ENCODE results near the gene APOL1. TPM values are rescaled to one million over a fixed set of nuclear protein-coding genes. Genes with fewer than 3 reads are reported as not detected.
"Not testable (repeated sequence)": the region's sequence is repeated elsewhere in the genome, so short reads cannot be mapped to it uniquely, and the experiment has no call there.

APOL1 gene
- total RNA-seq, 4 donors from 2014 or later = 0.87 to 11.1 (median 6.2) TPM

GRCh38 chr22:36258701-36259614 lies 6.0 kb downstream of the APOL1 start:
- in situ Hi-C loops (cut with MboI; ENCODE audit: low sequenced_read_pairs in 4 of 4) (no loop called here), intact Hi-C loops (cut with DNase I; ENCODE audit: low total_unique reads) (no loop called here)
- Histone ChIP-seq H3K9me3 (no peaks in the 10 kb centered on the region), H3K36me3 (no peaks in the 10 kb centered on the region), H3K4me1 (peaks cover 5 to 9% of the 10 kb centered on the region in 2 donors), H3K27me3 (no peaks in the 10 kb centered on the region), H3K4me3 (no peak overlapping the region), H3K27ac (peak overlapping the region; percentile 33 to 55 (median 50))
- DNase-seq = no peak
- no peak for TF ChIP-seq CTCF (IDR thresholded peaks at IDR 0.05 in 4 of 5, conservative IDR thresholded peaks at IDR 0.05 in 1 of 5)
- no peak for TF ChIP-seq POLR2A (IDR thresholded peaks at IDR 0.05)
- ATAC-seq = no peak

- no peaks in the 10 kb centered on the region for H3K9me3 ChIP-seq
- H3K27me3 ChIP-seq = no peaks in the 10 kb centered on the region
- no peak for ATAC-seq
- no peak for DNase-seq
- H3K4me3 ChIP-seq = no peak overlapping the region
- TF ChIP-seq CTCF (IDR thresholded peaks at IDR 0.05 in 4 of 5, conservative IDR thresholded peaks at IDR 0.05 in 1 of 5) (no peak), POLR2A (IDR thresholded peaks at IDR 0.05) (no peak)
- H3K36me3 ChIP-seq = no peaks in the 10 kb centered on the region
- intact Hi-C loops (cut with DNase I; ENCODE audit: low total_unique reads) (no loop called here), in situ Hi-C loops (cut with MboI; ENCODE audit: low sequenced_read_pairs in 4 of 4) (no loop called here)
- peaks cover under 1 to 5% of the 10 kb centered on the region in 2 donors for H3K4me1 ChIP-seq
- H3K27ac ChIP-seq = peak overlapping the region; percentile 33 to 55 (median 50)
These were observed 6.8 kb downstream of the APOL1 start for GRCh38 chr22:36259615-36260300.

GRCh38 chr22:36261675-36262074 lies 8.7 kb downstream of the APOL1 start:
- H3K9me3 ChIP-seq; H3K27ac ChIP-seq; DNase-seq; ATAC-seq; H3K4me3 ChIP-seq; H3K36me3 ChIP-seq; H3K27me3 ChIP-seq; H3K4me1 ChIP-seq; intact Hi-C loops (cut with DNase I; ENCODE audit: low total_unique reads); in situ Hi-C loops (cut with MboI; ENCODE audit: low sequenced_read_pairs in 4 of 4): not testable (repeated sequence)

- DNase-seq = peak in 1 of 2 donors; percentile 7
- H3K36me3 ChIP-seq; intact Hi-C loops (cut with DNase I; ENCODE audit: low total_unique reads); in situ Hi-C loops (cut with MboI; ENCODE audit: low sequenced_read_pairs in 4 of 4); H3K27me3 ChIP-seq; H3K4me3 ChIP-seq; ATAC-seq; H3K4me1 ChIP-seq; H3K27ac ChIP-seq; H3K9me3 ChIP-seq: not testable (repeated sequence)
These were observed 9.4 kb downstream of the APOL1 start for GRCh38 chr22:36262307-36262706.

GRCh38 chr22:36263216-36263673 lies 10.3 kb downstream of the APOL1 start:
- H3K27me3 ChIP-seq; intact Hi-C loops (cut with DNase I; ENCODE audit: low total_unique reads); H3K27ac ChIP-seq; H3K9me3 ChIP-seq; H3K36me3 ChIP-seq; H3K4me1 ChIP-seq; in situ Hi-C loops (cut with MboI; ENCODE audit: low sequenced_read_pairs in 4 of 4); H3K4me3 ChIP-seq: not testable (repeated sequence)
- DNase-seq (peak in 1 of 2 donors; percentile 23), ATAC-seq (peak; percentile 62 to 74)

GRCh38 chr22:36263886-36264664 lies 11.1 kb downstream of the APOL1 start:
- H3K9me3 ChIP-seq; H3K27me3 ChIP-seq; ATAC-seq; H3K36me3 ChIP-seq; H3K4me3 ChIP-seq; H3K4me1 ChIP-seq; in situ Hi-C loops (cut with MboI; ENCODE audit: low sequenced_read_pairs in 4 of 4); intact Hi-C loops (cut with DNase I; ENCODE audit: low total_unique reads): not testable (repeated sequence)
- DNase-seq = peak in 1 of 2 donors; percentile 6
- H3K27ac ChIP-seq = peak overlapping the region in 3 of 4 donors; percentile 14 to 46 (median 23)

All from gastrocnemius medialis (tissue), 4 donors.